Lung (tissue), 12 donors: ENCODE results near the gene LIG3. TPM values are rescaled to one million over a fixed set of nuclear protein-coding genes. Genes with fewer than 3 reads are reported as not detected.
A peak's percentile ranks its signal among the peaks of the same experiment; 100 is the strongest.

Experiments used
- ATAC-seq: fragments of 200-7000 bp; cut with Tn5 transposase; one replicate; pipeline ENCODE4 v1.9.1; 2020; ENCODE audit warnings: moderate number of reproducible peaks; ENCODE audit not compliant: insufficient read depth, low FRiP score
- DNase-seq, 3 donors: peaks; one replicate each; pipeline ENCODE4 v3.0.0-alpha.2; 2013 to 2017
- H3K27ac ChIP-seq, 2 donors: one replicate each; pipeline ENCODE4 v1.5.1; 2013; ENCODE audit warnings: mild to moderate bottlenecking in 2 of 2, moderate library complexity in 2 of 2, control low read depth in 1 of 2, inconsistent platforms in 1 of 2, low read depth in 1 of 2, low read length in 1 of 2
- H3K27me3 ChIP-seq, 3 donors: one replicate each; pipeline ENCODE4 v1.5.1; 2013; ENCODE audit warnings: low read length in 2 of 3; ENCODE audit not compliant: control insufficient read depth in 3 of 3, insufficient read depth in 3 of 3
- H3K36me3 ChIP-seq, 4 donors: one replicate each; pipeline ENCODE4 v1.5.1; 2013; ENCODE audit warnings: low read length in 4 of 4, mild to moderate bottlenecking in 1 of 4, moderate library complexity in 1 of 4; ENCODE audit not compliant: control insufficient read depth in 4 of 4, insufficient read depth in 4 of 4
- H3K4me1 ChIP-seq, 5 donors: one replicate each; pipeline ENCODE4 v1.5.1; 2013; ENCODE audit warnings: low read length in 5 of 5, mild to moderate bottlenecking in 2 of 5, moderate library complexity in 1 of 5; ENCODE audit not compliant: control insufficient read depth in 5 of 5, insufficient read depth in 5 of 5
- H3K4me3 ChIP-seq: one replicate; pipeline ENCODE4 v1.5.1; 2013; ENCODE audit warnings: mild to moderate bottlenecking, control low read depth, moderate library complexity
- H3K9ac ChIP-seq, 2 donors: one replicate each; pipeline ENCODE4 v1.5.1; 2013; ENCODE audit warnings: low read length in 2 of 2, control low read depth in 1 of 2; ENCODE audit not compliant: insufficient read depth in 1 of 2
- H3K9me3 ChIP-seq, 4 donors: one replicate each; pipeline ENCODE4 v1.5.1; 2013; ENCODE audit warnings: low read length in 3 of 4, mild to moderate bottlenecking in 1 of 4, moderate library complexity in 1 of 4; ENCODE audit not compliant: control insufficient read depth in 4 of 4, insufficient read depth in 3 of 4
- CTCF ChIP-seq: IDR thresholded peaks from 2 replicates; pipeline ENCODE4 v1.5.1; 2012; ENCODE audit warnings: mild to moderate bottlenecking; ENCODE audit errors: control extremely low read depth, extremely low read depth
- WGBS, 2 donors: extraction: QIAGEN DNeasy Blood & Tissue Kit; methylation state at CpG; one replicate each; pipeline ENCODE4 v1.1.7; 2013; 5-methylcytosine and 5-hydroxymethylcytosine counted together
- polyA plus RNA-seq, 2 donors: library from polyadenylated mRNA; stranded (reverse); fragments of 200-250 nt; gene quantifications; one replicate each; pipeline ENCODE4 v1.2.1, GENCODE V29; 2013
- total RNA-seq, 2 donors: library from RNA; depleted of rRNA in 1 of 2; stranded (reverse); fragments of >200 nt in 1 of 2; gene quantifications; one replicate each; pipeline ENCODE4 v1.2.1, GENCODE V29; 2014 to 2021
- donor health status: control.
- donor health status: control.
- donor health status: Bipolar disorder and iron deficiency.
- donor health status: healthy.
- donor health status: DM: yes; HTN: yes; CAD: no.

LIG3 gene
- total and polyA plus RNA-seq, 4 donors = 6.2 to 40.9 (median 26.1) TPM

- no peaks in the 10 kb centered on the region for H3K27me3 ChIP-seq
- H3K4me1 ChIP-seq = peaks cover 0 to 4% (median 0%) of the 10 kb centered on the region in 5 donors
- no peak overlapping the region for H3K4me3 ChIP-seq
- no peak overlapping the region for H3K27ac ChIP-seq
- WGBS, 2 donors = 28 to 48% methylated on average over 6 of the region's 6 CpGs
- ATAC-seq (peak; percentile 11), DNase-seq (peak; percentile 21 to 34 (median 31))
- no peak overlapping the region for H3K9ac ChIP-seq
- no peak for TF ChIP-seq CTCF
- H3K36me3 ChIP-seq = peaks cover 27 to 65% (median 37%) of the 10 kb centered on the region in 4 donors
- no peaks in the 10 kb centered on the region for H3K9me3 ChIP-seq
These were observed 10.6 kb downstream of the LIG3 start for GRCh38 chr17:34990921-34991365.

- WGBS, 2 donors = 32 to 83% methylated on average over 3 of the region's 3 CpGs
- Histone ChIP-seq H3K4me3 (no peak overlapping the region), H3K27ac (no peak overlapping the region), H3K9me3 (no peaks in the 10 kb centered on the region), H3K9ac (no peak overlapping the region), H3K27me3 (no peaks in the 10 kb centered on the region), H3K36me3 (peaks cover 27 to 70% (median 37%) of the 10 kb centered on the region in 4 donors), H3K4me1 (peaks cover 0 to 4% (median 1%) of the 10 kb centered on the region in 5 donors)
- DNase-seq = no peak
- no peak for TF ChIP-seq CTCF
- ATAC-seq = no peak
These were observed 11.3 kb downstream of the LIG3 start for GRCh38 chr17:34991606-34992005.

- Histone ChIP-seq H3K4me1 (peaks cover 0 to 16% (median 14%) of the 10 kb centered on the region in 5 donors), H3K4me3 (no peak overlapping the region), H3K9me3 (no peaks in the 10 kb centered on the region), H3K36me3 (peaks cover 26 to 67% (median 34%) of the 10 kb centered on the region in 4 donors), H3K9ac (no peak overlapping the region), H3K27ac (no peak overlapping the region), H3K27me3 (no peaks in the 10 kb centered on the region)
- TF ChIP-seq CTCF = no peak
- no peak for DNase-seq
- WGBS, 2 donors = 31 to 69% methylated on average over 2 of the region's 2 CpGs
- ATAC-seq = no peak
These were observed 12.7 kb downstream of the LIG3 start for GRCh38 chr17:34993031-34993430.
